Measurements from ENCODE around the gene CFAP77.

CFAP77 gene

DNA sequence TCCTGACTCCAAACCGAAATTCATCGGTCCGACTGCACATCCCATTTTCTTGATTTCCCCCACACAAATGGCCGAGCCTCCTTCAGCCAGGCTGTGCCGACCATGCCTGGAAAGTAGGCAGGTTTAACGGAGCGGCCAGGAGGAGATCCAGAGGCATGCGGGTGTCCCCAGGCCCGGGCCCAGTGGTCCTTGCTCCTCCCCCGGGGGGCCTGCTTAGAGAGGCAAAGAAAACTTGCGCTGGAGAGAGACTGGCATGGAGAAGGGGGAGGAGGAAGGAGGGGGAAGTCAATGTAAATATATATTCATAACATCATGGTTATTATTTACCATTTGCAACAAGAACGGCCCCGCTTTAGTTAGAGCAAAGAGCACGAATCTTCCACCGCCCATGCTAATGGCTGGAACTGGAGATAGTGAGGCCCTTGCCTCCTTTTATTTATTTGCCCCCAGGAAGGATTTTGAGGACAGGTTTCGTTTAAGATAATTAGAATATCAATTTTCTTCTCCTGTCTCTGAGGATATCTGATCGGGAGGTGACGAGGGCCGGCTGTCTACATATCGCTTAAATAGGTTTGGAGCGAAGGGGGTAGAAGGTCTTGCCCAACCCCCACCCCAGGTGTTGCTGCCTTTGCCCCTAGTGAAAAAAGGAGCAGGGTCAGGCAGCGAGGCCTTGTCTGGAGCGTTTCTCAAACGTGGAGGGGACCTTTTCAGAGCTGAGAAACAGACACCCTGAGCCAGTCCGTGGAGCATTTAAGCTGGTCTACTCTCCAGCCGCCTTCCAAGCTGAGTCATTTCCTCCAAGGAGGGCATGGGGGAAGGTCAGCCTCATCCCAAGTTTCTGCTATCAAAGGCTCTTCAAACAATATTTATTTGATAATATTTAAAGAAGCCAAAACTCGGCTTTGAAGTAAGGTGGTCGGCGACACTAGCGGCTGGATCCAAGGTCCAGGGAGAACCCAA is 174.9 kb downstream of the CFAP77 start:
- DNase-seq, result no peak

DNA sequence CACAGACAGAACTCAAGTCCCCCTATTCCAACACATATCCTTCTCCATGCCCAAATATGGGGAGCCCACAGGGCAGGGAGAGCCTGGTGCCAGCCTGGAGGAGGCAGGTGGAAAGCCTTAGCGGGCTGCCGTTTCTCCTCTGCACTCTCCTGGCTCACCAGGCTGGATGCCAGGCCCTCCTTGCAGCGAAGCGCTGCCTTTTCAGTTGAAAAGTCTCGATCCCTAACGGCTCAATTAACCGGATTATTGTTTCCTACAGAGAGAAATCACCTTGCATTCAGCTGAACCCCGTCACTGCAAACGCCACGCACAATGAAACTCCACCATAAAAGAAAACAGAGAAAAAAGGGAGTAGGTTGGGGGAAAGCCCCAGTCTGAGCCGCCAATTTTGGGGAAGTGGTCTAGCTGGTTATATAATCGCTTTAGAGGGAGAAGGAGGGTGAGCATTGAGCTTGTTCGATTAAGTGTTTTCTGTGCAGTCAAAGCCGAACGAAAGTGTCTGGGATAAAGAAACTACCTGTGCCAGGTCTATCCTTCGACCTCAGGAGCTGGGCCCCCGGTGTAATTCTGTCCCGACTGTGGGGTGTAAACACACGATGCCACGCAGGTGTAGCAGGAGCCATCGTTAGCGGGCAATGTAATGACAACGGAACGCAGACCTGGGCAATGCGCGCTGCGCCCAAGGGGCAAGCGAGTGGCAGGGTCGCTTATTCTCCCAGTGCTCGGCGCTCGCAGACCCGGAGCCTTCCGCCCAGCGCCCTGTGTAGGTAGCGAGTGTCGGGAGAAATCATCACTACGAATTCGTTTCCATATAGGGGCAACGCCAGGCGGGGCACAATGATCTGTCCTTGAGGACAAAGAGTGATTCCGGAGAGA is 176.2 kb downstream of the CFAP77 start:
- DNase-seq, result peak in 1 of 2 donors; percentile 13

DNA sequence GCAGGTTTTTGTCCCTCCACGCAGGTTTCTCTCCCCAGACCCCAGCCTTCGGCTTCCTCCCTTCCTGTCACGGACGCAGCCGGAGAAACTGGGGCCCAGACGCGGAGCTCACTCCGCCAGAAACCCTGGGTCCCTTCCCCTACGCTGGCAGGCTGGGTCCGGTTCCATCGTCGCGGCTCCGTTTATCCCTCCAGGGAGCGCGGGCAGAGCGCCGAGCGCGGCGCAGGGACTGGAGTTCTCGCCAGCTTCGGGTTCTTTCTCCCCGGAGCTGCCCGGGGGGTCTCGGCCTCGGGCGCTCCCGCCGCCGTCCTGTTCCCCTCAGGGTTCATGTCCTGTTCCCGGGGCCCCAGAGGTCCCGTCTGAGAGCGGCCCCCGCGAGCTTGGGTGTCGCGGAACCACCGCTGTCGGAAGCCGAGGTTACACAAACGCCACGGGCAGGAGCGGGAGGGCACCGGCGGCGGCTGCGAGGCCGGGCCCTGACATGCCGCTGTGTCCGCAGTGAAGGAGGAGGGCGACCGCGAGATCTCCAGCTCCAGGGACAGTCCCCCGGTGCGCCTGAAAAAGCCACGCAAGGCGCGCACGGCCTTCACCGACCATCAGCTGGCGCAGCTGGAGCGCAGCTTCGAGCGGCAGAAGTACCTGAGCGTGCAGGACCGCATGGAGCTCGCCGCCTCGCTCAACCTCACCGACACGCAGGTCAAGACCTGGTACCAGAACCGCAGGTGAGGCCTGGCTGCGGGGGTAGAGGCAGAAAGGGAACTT is 177.0 kb downstream of the CFAP77 start:
- no peak for DNase-seq

DNA sequence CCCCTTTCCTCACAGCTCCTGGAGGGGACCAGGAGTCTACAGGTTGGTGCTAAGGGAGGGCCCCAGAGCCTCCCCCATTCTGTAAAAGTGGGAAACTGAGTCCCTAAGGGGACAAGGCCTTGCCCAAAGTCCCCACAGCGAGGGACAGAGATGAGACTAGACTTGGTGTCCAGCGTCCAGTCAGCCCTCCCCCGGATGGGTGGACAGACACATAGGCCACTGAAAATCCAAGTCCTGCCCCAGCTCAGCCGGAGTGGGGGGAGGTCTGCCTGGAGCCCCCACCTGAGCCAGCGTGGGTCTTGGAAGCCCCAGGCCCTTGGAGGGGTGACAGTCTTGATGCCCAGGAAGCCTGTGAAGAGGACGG is 177.6 kb downstream of the CFAP77 start:
- no peak for DNase-seq

DNA sequence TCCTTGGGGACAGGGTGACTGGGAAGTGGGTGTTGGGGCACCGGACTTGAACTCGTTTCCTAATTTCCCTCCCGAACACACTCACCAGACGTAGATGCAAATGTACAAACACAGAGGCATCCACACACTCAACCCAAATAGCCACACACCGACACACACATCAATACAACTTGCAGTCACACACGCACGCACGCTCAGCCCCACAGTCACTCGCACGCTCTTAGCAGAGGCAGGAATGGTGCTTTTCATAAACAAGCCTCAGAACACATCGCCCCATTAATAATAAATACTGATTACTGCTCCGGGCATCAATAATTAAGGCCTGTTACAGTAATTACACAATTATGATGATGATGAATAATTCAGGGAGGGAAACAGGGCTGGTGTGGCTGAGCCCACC is 178.1 kb downstream of the CFAP77 start:
- no peak for DNase-seq

DNA sequence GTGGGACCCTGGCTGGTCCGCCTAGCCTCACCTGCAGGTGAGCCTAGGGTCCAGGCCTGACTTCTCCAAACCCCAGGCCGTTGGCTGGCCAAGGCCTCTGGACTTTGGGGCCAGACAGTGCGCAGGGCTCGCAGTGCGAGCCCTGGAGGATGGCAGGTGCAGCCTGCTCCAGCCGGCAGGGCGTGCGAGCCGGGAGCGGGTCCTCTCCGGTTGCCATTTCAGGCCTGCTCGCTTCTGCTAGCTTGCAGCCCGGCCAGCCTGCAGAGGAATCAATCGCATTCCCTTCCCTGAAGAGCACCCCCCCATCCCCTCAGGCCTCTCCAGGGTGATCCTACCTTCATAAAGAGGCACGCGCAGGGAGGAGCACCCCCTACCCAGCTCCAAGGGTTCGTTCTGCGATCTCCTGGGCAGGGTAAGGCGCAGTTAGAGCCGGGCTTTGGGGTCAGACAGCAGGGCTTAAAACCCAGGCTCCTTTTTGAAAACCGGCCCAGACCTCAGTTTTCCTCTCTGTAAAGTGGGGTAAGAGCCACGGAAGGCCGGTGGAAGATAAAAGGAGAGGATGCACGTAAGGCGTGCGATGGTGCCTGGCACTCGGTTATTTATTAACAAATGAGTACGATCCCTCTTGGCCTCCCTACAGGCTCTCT is 178.6 kb downstream of the CFAP77 start:
- DNase-seq, result no peak

DNA sequence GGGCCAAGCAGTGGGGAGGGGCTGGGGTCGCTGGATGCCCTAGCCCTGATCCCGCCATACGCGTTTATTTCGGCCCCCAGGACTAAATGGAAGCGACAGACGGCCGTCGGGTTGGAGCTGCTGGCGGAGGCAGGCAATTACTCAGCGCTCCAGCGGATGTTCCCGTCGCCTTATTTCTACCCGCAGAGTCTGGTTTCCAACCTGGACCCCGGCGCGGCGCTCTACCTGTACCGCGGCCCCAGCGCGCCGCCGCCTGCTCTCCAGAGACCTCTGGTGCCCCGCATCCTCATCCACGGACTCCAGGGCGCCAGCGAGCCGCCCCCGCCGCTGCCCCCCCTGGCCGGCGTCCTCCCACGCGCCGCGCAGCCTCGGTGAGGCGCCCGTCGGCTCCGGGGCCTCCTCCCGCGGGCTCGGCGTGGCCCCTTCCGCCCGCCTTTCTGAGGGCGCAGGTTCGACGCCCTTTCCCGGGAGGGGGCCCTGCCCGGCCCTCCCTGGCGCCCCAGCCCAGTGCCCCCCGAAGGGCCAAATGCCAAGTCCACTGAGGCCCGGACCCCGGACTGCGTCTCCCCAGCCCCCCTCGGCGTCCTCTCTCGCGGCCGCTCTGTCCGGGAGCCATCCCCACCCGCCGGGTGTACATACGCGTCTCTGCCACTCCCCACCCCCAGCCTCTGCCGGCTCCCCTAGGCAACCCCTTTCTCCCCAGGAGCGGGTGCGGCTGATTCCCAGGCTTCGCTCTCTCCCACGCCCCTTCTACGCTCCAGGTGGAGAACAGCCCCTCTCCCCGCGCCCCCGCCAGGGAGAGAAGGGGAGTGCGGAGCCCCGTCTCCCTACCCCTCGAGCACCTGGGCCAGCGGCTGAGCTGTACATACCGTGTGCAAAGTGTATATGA is 179.4 kb downstream of the CFAP77 start:
- no peak for DNase-seq

DNA sequence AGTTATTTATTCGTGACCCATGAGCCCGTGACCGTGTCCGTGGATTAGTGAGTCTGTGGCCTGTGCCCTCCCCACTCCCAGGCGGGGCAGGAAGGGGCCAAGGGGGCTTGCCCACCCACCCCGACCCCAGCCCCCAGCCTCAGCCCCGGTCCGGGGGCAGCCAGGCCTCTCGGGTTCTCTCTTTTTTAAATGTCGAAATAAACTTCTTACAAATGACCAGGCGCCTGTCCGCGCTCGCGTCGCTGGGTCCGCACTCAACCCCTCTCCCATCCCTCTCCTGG is 180.0 kb downstream of the CFAP77 start:
- DNase-seq, result no peak

DNA sequence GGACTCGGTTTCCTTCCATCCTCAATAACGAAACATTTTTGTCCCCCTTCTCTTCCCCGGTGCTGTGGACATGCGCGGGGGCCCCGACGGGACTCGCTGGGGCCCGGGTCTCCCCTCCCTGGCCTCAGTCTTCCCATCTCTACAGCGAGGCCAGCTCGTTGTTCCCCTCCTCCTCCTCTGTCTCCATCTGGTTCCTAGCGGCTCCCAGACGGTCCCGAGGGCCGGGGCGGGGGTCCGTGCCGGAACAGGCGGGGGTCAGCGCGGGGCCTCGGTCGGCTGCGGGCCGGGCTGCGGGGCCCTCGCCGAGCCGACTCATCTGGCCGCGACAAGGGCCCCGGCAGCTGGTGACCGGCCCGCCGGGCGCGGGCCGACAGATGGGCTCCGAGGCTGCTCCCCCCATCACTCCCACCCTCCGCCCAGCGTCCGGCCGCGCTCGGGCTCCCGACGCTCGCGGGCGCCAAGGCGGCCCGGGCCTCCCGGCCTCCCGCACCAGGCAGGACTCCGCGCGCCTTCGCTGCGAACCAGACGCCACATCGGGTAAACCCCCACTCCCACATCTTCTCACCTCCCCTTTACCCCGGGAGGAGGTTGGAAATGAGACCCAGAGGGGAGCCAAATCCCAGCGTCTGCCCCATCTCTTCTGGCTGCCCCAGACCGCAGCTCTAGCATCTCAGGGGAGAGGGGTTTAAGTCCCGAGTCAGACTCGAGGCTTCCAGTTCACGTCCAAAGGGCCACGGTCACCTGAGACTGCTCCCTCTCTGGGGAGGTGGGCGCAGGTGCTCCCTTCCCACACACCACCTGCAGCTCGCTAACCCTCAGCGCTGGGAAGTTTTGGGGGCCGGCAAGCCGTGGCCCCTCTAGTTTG is 180.5 kb downstream of the CFAP77 start:
- DNase-seq, result no peak

DNA sequence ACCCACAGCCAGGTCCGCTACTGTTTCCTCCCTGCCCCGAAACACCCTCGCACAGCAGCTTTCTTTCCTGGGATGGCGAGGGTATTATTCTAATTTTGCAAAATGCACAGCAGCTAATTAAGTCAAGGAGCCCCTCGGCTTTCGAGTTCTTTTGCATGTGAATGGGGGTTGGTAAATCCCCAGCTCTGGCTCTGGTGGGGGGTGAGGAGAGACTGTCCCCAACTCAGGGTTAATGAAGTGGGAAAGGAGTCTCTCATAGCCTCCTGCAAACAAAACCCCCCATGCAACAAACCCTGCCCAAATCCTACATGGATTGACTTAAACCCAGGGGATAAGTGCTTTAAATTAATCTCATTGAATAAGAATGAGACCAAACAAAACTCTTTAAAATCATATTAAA is 181.2 kb downstream of the CFAP77 start:
- no peak for DNase-seq

DNA sequence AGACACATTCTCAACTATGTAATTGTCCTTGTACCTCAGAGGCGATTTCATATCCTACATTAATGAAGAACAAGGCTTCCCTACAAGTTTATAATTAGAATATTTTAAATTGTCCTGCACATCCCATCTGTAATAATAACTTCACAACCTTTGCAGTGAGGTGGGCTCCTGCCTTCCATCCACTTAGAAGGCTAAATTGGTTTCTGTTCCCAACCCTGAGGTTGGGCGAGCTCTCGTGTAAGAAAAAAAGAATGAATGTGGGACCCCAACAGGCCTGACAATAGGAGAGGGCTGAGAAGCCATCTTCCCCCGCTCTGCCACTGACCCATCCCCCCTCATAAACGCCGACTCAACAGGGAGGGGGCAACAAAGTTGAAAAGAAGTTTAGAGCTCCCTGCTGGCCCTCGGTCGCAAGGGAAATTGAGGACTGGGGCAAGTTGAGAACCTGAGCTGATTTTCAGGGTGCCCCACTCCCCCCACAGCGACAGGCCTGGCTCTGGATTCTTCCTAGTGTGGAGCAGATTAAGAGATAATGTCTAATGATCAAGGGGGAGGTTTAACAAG is 181.8 kb downstream of the CFAP77 start:
- no peak for DNase-seq

DNA sequence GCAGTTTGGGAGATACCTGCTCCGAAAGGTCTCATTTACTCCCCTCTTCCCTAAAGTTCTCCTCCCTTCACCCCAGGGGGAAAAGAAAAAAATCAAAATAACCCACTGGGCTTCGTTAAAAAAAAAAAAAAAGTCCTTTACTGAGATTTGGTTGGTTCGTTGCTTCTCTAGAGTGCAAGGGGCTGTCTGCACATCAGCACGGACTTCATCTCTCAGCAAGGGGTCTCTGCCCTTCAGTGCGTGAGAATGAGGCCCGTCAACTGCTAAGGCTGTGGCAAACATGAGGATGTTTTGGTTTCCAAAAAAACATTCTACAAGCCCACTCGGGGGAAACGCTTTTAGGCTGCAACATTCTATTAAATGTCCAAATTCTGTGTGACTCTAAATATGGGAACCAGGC is 182.4 kb downstream of the CFAP77 start:
- DNase-seq, result no peak

DNA sequence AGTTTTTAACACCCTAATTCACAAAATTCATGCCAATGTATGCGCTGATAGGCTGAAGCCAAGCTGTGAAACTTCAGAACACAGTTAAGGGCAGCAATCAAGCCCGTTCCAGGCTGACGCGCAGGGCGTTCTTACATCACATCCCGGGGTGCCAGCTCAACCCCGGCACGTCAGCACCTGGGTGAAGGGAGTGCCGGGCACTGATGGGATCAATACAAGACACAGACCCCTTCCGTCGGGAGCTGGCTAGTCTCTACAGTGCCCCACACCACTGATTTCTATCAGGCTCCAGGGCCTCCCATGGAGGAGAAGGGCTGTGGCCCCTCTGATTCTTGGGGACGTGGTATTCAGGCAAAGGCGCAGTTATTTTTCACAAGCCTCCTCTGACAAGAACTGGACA is 184.4 kb downstream of the CFAP77 start:
- DNase-seq, result no peak

DNA sequence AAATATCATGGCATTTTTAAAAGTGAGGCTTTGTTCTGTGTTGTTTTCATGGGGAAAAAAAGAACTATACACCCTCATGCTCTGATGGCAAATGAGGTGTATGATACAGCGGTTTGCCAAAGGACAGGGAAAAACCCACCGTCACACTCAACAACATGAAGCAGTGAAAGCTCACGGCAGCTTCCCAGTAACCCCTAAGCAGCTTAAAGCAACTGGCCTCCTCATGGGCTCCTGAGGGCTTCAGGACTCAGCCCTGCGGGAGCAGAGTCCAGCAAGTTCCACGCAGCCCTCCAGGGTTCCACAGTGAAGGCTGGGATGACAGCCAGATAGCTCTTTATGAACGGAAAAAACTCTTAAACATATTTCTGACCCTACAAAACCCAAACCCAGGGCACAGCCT is 185.3 kb downstream of the CFAP77 start:
- no peak for DNase-seq

DNA sequence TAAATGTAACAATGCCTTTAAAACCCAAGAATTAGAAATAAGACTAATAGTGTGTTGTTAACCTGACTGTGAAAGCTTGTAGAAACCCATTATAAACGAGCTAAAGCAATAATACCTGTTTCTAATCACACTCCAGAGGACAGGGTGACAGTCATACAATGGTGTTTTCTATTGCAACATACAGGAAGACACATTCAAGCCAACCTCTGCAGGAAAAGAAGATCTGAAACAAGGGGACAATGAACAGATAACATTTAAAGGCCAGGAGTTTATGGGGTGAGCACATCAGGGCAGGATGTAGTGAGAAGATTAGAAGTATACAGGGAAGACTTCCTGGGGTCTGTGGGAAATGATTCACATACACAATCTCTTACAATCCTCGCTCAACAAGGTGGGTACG is 186.2 kb downstream of the CFAP77 start:
- DNase-seq, result no peak

DNA sequence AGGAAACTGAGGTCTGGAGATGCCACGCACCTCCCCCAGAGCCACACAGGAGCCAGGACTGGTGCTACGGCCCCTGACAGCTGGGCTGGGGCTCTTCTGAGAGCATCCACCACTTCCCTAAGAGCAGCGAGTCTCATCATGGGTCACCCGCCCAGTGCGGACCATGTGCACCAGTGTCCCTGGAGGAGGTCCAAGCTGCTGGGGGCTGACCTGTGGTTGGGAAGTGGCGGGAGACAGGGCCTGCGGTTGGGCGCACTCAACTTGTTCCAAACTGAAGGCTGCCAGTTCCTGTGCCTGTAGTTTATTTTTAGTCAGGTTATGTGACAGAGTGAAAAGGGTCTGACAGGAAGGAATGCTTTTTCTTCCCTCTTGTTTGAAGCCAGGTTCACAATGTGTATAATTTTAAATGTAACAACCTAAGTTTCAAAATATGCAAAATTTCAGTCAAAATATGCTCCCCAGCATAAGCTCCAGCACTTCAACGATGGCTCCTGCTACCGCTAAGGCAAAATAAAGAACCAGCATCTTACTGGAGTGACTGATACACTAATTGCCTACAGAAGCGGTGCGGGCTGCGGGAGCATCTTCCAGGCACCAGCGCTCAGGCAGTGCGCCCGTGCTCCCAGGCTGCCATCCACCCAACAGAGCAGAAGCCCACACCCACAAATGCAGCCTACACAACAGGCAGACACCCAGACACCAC is 187.2 kb downstream of the CFAP77 start:
- no peak for DNase-seq

DNA sequence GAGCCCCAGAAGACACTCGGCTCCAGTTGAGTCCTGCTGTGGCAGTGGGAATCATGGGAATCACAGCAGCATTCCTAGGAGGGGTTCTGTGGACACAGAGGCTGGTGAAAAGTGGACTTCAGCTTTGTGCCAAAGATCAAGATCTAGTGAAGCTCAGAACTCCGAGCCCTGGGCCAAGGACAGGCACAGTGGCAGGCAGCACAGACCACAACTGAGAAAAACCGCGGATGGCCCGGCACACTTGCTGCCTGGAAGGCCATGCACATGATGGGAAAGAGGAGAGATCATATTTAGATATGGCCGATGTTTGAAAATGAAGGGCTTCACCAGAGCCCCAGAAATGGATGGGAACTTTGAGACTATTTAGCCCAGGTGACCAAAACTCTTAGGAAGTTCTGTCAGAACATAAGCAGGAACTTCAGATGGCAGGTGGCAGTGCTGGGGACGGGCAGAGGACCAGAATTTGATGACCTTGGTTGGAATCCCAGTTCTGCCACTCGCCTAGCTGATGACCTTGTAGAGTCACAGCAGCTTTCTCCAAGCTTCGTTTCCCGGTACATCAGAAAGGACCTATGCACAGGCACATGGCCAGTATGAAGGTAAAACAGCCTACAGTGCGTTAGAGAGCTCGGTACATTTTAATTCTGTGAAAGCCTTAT is 190.4 kb downstream of the CFAP77 start:
- no peak for DNase-seq

DNA sequence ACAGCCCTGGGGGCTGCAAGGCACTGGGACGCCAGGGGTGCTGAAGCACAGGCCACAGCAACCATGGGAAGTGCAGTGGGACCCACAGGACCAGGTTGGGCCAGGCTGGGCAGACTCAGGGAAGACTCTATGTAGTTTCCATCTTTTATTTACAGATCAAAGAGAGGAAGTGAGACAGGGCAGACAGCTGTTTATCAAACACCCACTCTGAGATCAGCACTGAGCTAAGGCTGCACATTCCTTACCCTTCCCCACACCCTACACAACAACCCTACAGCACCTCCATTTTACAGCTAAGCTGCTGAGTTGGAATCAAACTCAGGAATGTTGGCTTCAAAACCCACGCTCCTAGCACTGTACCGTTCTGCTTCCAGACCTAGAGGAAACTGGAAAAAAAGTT is 192.2 kb downstream of the CFAP77 start:
- DNase-seq, result no peak

DNA sequence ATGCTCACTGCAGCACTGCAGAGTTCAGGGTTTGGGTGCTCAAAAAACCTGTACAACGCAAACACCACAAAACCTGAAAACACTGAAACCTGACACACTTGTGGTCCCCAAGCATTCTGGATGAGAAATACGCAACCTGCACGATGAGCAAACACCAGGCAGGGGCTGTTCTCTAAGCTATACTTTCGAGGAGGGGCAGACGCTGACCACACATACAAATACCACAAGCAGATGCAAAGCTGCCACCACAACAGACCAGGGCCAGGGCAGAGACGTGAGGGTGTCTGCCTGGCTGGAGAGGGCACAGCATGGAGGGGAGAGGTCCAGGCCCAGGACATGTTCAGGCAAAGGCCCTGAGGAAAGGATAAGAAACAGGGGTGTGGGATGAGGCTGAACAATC is 195.4 kb downstream of the CFAP77 start:
- DNase-seq, result no peak

All from CD4-positive, alpha-beta T cell treated with Interleukin-1 beta for 1 hour (primary cell).